Regular cardiac myocyte (primary cell): ENCODE measurements around the gene ZNF592. TPM values are rescaled to one million over a fixed set of nuclear protein-coding genes. Genes with fewer than 3 reads are reported as not detected.

ENCODE experiments used
- total RNA-seq: library from RNA; depleted of rRNA; stranded (reverse); fragments of >200 nt; gene quantifications from 2 replicates; pipeline ENCODE4 v1.2.3, GENCODE V29; 2014

ZNF592 gene, protein sequence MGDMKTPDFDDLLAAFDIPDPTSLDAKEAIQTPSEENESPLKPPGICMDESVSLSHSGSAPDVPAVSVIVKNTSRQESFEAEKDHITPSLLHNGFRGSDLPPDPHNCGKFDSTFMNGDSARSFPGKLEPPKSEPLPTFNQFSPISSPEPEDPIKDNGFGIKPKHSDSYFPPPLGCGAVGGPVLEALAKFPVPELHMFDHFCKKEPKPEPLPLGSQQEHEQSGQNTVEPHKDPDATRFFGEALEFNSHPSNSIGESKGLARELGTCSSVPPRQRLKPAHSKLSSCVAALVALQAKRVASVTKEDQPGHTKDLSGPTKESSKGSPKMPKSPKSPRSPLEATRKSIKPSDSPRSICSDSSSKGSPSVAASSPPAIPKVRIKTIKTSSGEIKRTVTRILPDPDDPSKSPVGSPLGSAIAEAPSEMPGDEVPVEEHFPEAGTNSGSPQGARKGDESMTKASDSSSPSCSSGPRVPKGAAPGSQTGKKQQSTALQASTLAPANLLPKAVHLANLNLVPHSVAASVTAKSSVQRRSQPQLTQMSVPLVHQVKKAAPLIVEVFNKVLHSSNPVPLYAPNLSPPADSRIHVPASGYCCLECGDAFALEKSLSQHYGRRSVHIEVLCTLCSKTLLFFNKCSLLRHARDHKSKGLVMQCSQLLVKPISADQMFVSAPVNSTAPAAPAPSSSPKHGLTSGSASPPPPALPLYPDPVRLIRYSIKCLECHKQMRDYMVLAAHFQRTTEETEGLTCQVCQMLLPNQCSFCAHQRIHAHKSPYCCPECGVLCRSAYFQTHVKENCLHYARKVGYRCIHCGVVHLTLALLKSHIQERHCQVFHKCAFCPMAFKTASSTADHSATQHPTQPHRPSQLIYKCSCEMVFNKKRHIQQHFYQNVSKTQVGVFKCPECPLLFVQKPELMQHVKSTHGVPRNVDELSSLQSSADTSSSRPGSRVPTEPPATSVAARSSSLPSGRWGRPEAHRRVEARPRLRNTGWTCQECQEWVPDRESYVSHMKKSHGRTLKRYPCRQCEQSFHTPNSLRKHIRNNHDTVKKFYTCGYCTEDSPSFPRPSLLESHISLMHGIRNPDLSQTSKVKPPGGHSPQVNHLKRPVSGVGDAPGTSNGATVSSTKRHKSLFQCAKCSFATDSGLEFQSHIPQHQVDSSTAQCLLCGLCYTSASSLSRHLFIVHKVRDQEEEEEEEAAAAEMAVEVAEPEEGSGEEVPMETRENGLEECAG (N-terminal part only)
- total RNA-seq = 3.6 and 3.7 TPM in 2 replicates

DNA sequence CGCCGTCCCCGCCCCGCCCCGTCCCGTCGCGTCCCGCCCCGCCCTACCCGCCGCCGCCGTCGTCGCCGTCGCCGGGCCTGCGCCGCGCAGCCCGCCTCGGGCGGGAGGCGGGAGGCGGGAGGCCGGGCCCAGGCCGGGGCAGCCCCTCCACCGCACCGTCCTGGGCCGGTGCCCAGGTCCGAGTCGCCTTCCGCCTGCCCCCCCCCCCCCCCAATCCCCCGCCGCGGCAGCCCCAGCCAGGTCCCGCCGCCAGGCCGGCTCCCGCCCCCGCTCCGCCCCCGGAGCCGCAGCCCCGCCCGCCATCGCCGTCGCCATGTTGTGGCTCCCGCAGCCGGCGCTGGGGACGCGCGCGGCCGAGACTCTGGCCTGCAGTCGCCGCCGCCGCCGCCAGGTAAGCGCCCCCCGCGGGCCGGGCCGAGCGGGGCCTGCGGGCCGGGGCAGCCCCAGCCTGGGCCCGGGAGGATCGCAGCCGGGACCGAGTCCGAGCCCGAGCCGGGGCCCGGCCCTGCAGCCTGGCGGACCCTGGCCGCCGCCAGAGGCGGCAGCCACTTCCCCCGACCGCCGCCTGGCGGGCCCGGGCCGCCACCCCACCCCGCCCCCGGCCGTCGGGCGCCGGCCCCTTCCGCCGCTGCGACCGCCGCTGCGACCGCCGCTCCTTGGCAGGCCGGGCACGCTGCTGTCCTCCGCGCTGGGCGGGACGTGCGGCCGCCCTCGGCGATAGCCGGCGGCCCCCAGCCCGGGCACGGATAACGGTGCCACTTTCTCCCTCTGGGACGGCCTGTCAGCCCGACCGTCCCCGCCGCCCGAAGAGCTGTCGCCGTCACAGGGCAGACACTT lies at the start of gene ZNF592:
Gene ZNF592, plus strand, starts transcription at position 319 of the 837 bp plus-strand sequence. CDS start 34,084 bp downstream, outside the sequence.

GRCh38 chr15:84716036-84716732 lies 32.2 kb upstream of the ZNF592 start, which contains the start of gene SEC11A:
TSS of gene SEC11A (minus strand) at chr15:84716139. CDS start at chr15:84716075, 64 bp downstream.

DNA sequence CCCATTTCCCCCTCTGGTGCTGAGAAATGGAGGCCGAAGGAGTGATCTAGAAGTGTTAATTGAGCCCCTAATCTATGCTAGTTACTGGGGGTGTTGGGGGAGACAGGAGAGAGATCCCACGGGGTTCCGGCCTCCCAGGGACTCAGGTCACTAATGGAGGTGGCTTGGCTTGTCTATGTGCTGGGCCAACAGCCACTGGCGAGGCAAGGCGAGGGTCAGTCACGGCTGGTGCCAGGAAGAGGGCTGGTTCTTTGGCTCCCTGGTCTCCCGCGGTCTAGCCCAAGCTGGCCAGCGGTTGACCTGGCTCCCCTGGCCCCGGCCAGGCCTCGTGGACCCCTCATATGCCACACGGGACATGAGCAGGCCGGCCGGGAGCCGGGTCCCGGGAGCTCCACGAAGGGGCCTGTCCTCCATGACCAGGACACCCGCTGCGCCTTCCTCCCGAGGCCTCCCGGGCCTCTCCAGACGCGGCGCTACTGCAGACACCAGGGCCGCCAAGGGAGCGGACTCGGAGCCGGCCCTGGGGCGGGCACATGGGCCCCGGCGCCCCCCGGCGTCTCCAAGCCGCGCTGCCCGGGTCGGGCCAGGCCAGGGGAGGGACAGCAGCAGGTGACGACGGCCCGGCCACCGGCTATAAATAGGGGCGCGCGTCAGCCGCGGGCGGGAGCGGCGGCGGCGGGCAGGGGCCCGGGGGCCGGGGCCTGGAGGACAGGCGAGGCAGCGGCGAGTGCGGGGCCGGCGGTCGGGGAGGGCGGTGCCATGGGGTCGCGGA lies 68.5 kb downstream of the ZNF592 start, which contains the start of gene ALPK3:
Gene ALPK3, plus strand, starts transcription at position 663 of the 772 bp plus-strand sequence. Its CDS starts 97 bp downstream, at position 760.

Other genes with a start within 250 kb of the ZNF592 start
- 6.3 and 10.4 TPM in 2 replicates for gene ZSCAN2, start 147.6 kb upstream of the ZNF592 start, total RNA-seq
- gene WDR73, start 94.3 kb upstream of the ZNF592 start, total RNA-seq = 22.0 and 26.8 TPM in 2 replicates
- gene NMB, start 90.4 kb upstream of the ZNF592 start, total RNA-seq = 4.6 and 7.3 TPM in 2 replicates
- 253 and 315 TPM in 2 replicates for gene SEC11A, start 32.5 kb upstream of the ZNF592 start, total RNA-seq
- gene ALPK3, start 68.8 kb downstream of the ZNF592 start, total RNA-seq = 3.3 and 5.4 TPM in 2 replicates
- gene SLC28A1, start 136.1 kb downstream of the ZNF592 start, total RNA-seq = under 0.01 TPM in 1 of 2 replicates, not detected in the other
- gene PDE8A, start 233.3 kb downstream of the ZNF592 start, total RNA-seq = 50.8 and 57.8 TPM in 2 replicates